Measurements from ENCODE around the gene SYS1.

SYS1 gene

DNA sequence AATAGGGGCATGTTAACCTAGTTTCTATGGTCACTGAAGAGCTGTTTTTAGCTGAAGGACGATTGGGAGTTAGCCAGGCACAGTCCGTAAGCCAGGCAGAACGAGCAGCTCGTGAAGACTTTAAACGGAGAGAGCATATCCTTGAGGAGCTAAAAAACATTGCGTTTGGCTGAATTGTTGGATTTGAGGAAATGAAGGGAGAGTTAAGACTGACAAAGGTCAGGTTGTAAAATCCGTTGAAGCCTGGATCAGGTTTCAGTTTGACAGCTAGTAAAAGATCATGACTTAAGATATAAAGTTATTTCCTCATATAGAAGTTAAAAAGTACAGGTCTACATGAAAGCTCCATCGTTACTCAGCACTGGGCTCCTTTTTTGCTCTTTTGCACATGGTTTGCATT is 47.9 kb downstream of the SYS1 start:
- no peak overlapping the region for H3K4me3 ChIP-seq (ENCODE audit: low read depth, low read length)
- TF ChIP-seq, protein P1, sequence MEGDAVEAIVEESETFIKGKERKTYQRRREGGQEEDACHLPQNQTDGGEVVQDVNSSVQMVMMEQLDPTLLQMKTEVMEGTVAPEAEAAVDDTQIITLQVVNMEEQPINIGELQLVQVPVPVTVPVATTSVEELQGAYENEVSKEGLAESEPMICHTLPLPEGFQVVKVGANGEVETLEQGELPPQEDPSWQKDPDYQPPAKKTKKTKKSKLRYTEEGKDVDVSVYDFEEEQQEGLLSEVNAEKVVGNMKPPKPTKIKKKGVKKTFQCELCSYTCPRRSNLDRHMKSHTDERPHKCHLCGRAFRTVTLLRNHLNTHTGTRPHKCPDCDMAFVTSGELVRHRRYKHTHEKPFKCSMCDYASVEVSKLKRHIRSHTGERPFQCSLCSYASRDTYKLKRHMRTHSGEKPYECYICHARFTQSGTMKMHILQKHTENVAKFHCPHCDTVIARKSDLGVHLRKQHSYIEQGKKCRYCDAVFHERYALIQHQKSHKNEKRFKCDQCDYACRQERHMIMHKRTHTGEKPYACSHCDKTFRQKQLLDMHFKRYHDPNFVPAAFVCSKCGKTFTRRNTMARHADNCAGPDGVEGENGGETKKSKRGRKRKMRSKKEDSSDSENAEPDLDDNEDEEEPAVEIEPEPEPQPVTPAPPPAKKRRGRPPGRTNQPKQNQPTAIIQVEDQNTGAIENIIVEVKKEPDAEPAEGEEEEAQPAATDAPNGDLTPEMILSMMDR (IDR thresholded peaks at IDR 0.05; ENCODE audit: low read depth, low read length): no peak

DNA sequence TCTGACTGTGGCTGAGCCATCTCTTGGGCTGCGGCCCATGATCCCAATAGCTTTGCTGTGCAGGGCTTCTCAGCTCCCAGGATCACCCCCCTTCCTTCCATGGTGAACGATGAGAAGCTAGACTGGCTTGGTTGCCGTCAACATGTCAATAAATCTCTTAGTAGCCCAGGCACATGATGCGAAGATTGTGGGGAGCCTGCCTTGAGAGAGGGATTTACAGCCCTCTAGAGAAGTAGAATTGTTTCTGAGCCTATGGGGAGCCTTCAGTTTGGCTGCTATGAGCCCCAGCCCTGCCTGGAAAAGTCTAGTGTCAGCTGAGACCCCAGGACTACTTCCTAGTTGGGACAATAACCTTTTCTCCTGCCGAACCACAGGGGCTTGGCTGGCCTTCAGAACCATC is 49.7 kb downstream of the SYS1 start:
- no peak overlapping the region for H3K4me3 ChIP-seq (ENCODE audit: low read depth, low read length)
- TF ChIP-seq, protein P1 (IDR thresholded peaks at IDR 0.05; ENCODE audit: low read depth, low read length): no peak

DNA sequence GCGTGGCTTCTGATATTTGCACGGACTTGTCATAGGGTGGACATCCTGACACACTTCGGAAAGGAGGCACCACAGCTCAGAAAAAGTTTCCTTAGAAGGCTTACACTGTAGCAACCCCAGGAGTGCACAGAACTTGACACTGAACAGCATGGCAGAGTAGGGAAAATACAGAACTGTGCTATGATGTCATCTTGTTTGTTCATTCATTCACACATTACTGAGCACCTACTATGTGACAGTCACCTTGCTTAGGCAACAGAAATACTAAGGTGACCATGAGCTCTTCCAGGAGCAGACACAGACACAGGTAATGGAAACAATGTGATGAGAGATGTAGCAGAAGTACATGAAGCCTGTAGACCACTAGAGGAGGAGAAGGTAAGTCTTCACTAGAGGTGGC is 50.5 kb downstream of the SYS1 start:
- no peak overlapping the region for H3K4me3 ChIP-seq (ENCODE audit: low read depth, low read length)
- TF ChIP-seq, protein P1 (IDR thresholded peaks at IDR 0.05; ENCODE audit: low read depth, low read length): no peak

DNA sequence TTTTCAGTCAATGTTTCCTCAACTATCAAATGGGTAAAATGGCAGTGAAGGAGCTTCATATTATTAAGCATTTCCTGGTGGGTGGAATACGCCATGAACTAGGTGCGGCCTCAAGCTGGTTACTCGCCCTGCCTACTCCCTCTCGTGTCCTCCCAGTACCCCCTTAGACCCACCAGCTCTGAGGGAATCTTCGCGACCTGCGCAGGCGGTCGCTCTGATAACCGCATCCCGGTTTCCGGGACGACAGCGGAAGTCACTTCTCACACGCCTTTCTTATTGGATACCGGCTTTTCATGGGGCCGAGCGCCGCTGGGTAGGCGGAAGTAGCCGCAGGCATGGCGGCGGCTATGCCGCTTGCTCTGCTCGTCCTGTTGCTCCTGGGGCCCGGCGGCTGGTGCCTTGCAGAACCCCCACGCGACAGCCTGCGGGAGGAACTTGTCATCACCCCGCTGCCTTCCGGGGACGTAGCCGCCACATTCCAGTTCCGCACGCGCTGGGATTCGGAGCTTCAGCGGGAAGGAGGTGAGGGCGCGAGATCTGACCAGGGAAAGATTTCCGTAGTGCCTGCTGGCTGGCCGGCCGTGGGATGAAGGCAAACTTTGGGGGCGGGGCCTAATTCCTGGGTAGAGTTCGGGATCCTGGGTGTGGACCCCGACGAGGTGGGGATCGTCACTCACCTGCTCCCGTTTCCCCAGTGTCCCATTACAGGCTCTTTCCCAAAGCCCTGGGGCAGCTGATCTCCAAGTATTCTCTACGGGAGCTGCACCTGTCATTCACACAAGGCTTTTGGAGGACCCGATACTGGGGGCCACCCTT is 53.1 kb downstream of the SYS1 start, which contains the start of gene PIGT:
Gene PIGT, plus strand, starts transcription at position 320 of the 816 bp plus-strand sequence. Its CDS starts 16 bp downstream, at position 336.
- TF ChIP-seq, protein P1 (IDR thresholded peaks at IDR 0.05; ENCODE audit: low read depth, low read length): no peak

DNA sequence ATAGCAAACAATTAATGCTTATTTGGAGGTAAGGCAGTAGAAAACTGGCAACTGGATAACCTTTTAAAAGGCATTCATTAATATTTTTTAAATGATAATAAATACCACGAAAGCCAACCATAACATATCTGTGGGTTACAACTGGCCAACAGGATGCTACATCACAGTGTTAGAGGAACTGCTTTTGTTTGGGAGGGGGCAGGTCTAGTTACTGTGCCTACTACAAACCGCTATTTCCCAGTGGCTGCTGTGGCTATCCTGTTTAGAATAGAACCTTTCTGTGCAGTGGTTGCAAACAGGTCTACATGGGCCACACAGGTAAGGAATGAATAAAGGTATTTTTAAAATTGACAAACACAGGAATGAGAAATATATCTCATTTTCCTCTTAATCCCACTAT is 54.0 kb downstream of the SYS1 start:
- TF ChIP-seq, protein P1 (IDR thresholded peaks at IDR 0.05; ENCODE audit: low read depth, low read length): no peak
- peak overlapping the region; percentile 81 for H3K4me3 ChIP-seq (ENCODE audit: low read depth, low read length)

More for the DNA sequence above, 53.1 kb downstream of the SYS1 start, which contains the start of gene PIGT:
- peak within 1 kb of the TSS; percentile 81 for H3K4me3 ChIP-seq (ENCODE audit: low read depth, low read length)

All from WI38 (cell line).